ENCODE measurements around the gene PDS5B.

PDS5B gene

GRCh38 chr13:32660227-32660626 is 74.0 kb downstream of the PDS5B start:
- peaks cover 8% of the 10 kb centered on the region for H3K36me3 ChIP-seq (ENCODE audit: insufficient read depth, low read length)
- no peak overlapping the region for H3K27ac ChIP-seq (ENCODE audit: low read depth, low read length)
- H3K4me3 ChIP-seq (ENCODE audit: low read depth in 1 of 2, low read length in 2 of 2), result no peak overlapping the region
- H3K27me3 ChIP-seq (ENCODE audit: control insufficient read depth in 1 of 2, insufficient read depth in 2 of 2, low read length in 2 of 2), result no peaks in the 10 kb centered on the region
- no peaks in the 10 kb centered on the region for H3K4me1 ChIP-seq (ENCODE audit: insufficient read depth, low read length)
- H3K9me3 ChIP-seq (ENCODE audit: low read length), result no peaks in the 10 kb centered on the region
- no peak overlapping the region for H3K9ac ChIP-seq (ENCODE audit: low read length)

- Histone ChIP-seq H3K36me3 (ENCODE audit: insufficient read depth, low read length) (peaks cover 8% of the 10 kb centered on the region), H3K4me3 (ENCODE audit: low read depth in 1 of 2, low read length in 2 of 2) (no peak overlapping the region), H3K9me3 (ENCODE audit: low read length) (no peaks in the 10 kb centered on the region), H3K27ac (ENCODE audit: low read depth, low read length) (no peak overlapping the region), H3K27me3 (ENCODE audit: control insufficient read depth in 1 of 2, insufficient read depth in 2 of 2, low read length in 2 of 2) (no peaks in the 10 kb centered on the region), H3K9ac (ENCODE audit: low read length) (no peak overlapping the region), H3K4me1 (ENCODE audit: insufficient read depth, low read length) (no peaks in the 10 kb centered on the region)
Measured at GRCh38 chr13:32661685-32662084, 75.4 kb downstream of the PDS5B start.

- H3K9me3 ChIP-seq (ENCODE audit: low read length), result no peaks in the 10 kb centered on the region
- H3K27ac ChIP-seq (ENCODE audit: low read depth, low read length), result no peak overlapping the region
- no peaks in the 10 kb centered on the region for H3K4me1 ChIP-seq (ENCODE audit: insufficient read depth, low read length)
- no peak overlapping the region for H3K9ac ChIP-seq (ENCODE audit: low read length)
- H3K36me3 ChIP-seq (ENCODE audit: insufficient read depth, low read length), result peaks cover 14% of the 10 kb centered on the region
- H3K4me3 ChIP-seq (ENCODE audit: low read depth in 1 of 2, low read length in 2 of 2), result no peak overlapping the region
- no peaks in the 10 kb centered on the region for H3K27me3 ChIP-seq (ENCODE audit: control insufficient read depth in 1 of 2, insufficient read depth in 2 of 2, low read length in 2 of 2)
Measured at GRCh38 chr13:32663660-32664059, 77.4 kb downstream of the PDS5B start.

GRCh38 chr13:32666990-32667571 is 80.8 kb downstream of the PDS5B start:
- no peak overlapping the region for H3K27ac ChIP-seq (ENCODE audit: low read depth, low read length)
- H3K27me3 ChIP-seq (ENCODE audit: control insufficient read depth in 1 of 2, insufficient read depth in 2 of 2, low read length in 2 of 2), result no peaks in the 10 kb centered on the region
- H3K4me3 ChIP-seq (ENCODE audit: low read depth in 1 of 2, low read length in 2 of 2), result no peak overlapping the region
- no peaks in the 10 kb centered on the region for H3K4me1 ChIP-seq (ENCODE audit: insufficient read depth, low read length)
- H3K9me3 ChIP-seq (ENCODE audit: low read length), result no peaks in the 10 kb centered on the region
- H3K36me3 ChIP-seq (ENCODE audit: insufficient read depth, low read length), result peaks cover 7% of the 10 kb centered on the region
- H3K9ac ChIP-seq (ENCODE audit: low read length), result no peak overlapping the region

GRCh38 chr13:32669030-32669646 is 82.9 kb downstream of the PDS5B start:
- no peaks in the 10 kb centered on the region for H3K4me1 ChIP-seq (ENCODE audit: insufficient read depth, low read length)
- no peak overlapping the region for H3K4me3 ChIP-seq (ENCODE audit: low read depth in 1 of 2, low read length in 2 of 2)
- H3K9ac ChIP-seq (ENCODE audit: low read length), result no peak overlapping the region
- H3K9me3 ChIP-seq (ENCODE audit: low read length), result no peaks in the 10 kb centered on the region
- peaks cover 7% of the 10 kb centered on the region for H3K36me3 ChIP-seq (ENCODE audit: insufficient read depth, low read length)
- H3K27me3 ChIP-seq (ENCODE audit: control insufficient read depth in 1 of 2, insufficient read depth in 2 of 2, low read length in 2 of 2), result no peaks in the 10 kb centered on the region
- no peak overlapping the region for H3K27ac ChIP-seq (ENCODE audit: low read depth, low read length)

- no peaks in the 10 kb centered on the region for H3K27me3 ChIP-seq (ENCODE audit: control insufficient read depth in 1 of 2, insufficient read depth in 2 of 2, low read length in 2 of 2)
- H3K27ac ChIP-seq (ENCODE audit: low read depth, low read length), result no peak overlapping the region
- H3K4me3 ChIP-seq (ENCODE audit: low read depth in 1 of 2, low read length in 2 of 2), result no peak overlapping the region
- H3K9me3 ChIP-seq (ENCODE audit: low read length), result no peaks in the 10 kb centered on the region
- no peaks in the 10 kb centered on the region for H3K4me1 ChIP-seq (ENCODE audit: insufficient read depth, low read length)
- peaks cover 5% of the 10 kb centered on the region for H3K36me3 ChIP-seq (ENCODE audit: insufficient read depth, low read length)
- H3K9ac ChIP-seq (ENCODE audit: low read length), result no peak overlapping the region
Measured at GRCh38 chr13:32674503-32674902, 88.3 kb downstream of the PDS5B start.

GRCh38 chr13:32676242-32676641 is 90.0 kb downstream of the PDS5B start:
- Histone ChIP-seq H3K9me3 (ENCODE audit: low read length) (no peaks in the 10 kb centered on the region), H3K27me3 (ENCODE audit: control insufficient read depth in 1 of 2, insufficient read depth in 2 of 2, low read length in 2 of 2) (no peaks in the 10 kb centered on the region), H3K4me1 (ENCODE audit: insufficient read depth, low read length) (no peaks in the 10 kb centered on the region), H3K9ac (ENCODE audit: low read length) (no peak overlapping the region), H3K27ac (ENCODE audit: low read depth, low read length) (no peak overlapping the region), H3K36me3 (ENCODE audit: insufficient read depth, low read length) (peaks cover 19% of the 10 kb centered on the region), H3K4me3 (ENCODE audit: low read depth in 1 of 2, low read length in 2 of 2) (no peak overlapping the region)

GRCh38 chr13:32682130-32682529 is 95.9 kb downstream of the PDS5B start:
- Histone ChIP-seq H3K4me3 (ENCODE audit: low read depth in 1 of 2, low read length in 2 of 2) (no peak overlapping the region), H3K9me3 (ENCODE audit: low read length) (no peaks in the 10 kb centered on the region), H3K4me1 (ENCODE audit: insufficient read depth, low read length) (no peaks in the 10 kb centered on the region), H3K27ac (ENCODE audit: low read depth, low read length) (no peak overlapping the region), H3K36me3 (ENCODE audit: insufficient read depth, low read length) (peaks cover 14% of the 10 kb centered on the region), H3K27me3 (ENCODE audit: control insufficient read depth in 1 of 2, insufficient read depth in 2 of 2, low read length in 2 of 2) (no peaks in the 10 kb centered on the region), H3K9ac (ENCODE audit: low read length) (no peak overlapping the region)

GRCh38 chr13:32682740-32683139 is 96.5 kb downstream of the PDS5B start:
- Histone ChIP-seq H3K4me1 (ENCODE audit: insufficient read depth, low read length) (no peaks in the 10 kb centered on the region), H3K36me3 (ENCODE audit: insufficient read depth, low read length) (peaks cover 14% of the 10 kb centered on the region), H3K27ac (ENCODE audit: low read depth, low read length) (no peak overlapping the region), H3K9me3 (ENCODE audit: low read length) (no peaks in the 10 kb centered on the region), H3K9ac (ENCODE audit: low read length) (no peak overlapping the region), H3K27me3 (ENCODE audit: control insufficient read depth in 1 of 2, insufficient read depth in 2 of 2, low read length in 2 of 2) (no peaks in the 10 kb centered on the region), H3K4me3 (ENCODE audit: low read depth in 1 of 2, low read length in 2 of 2) (no peak overlapping the region)

- Histone ChIP-seq H3K9ac (ENCODE audit: low read length) (no peak overlapping the region), H3K9me3 (ENCODE audit: low read length) (no peaks in the 10 kb centered on the region), H3K4me1 (ENCODE audit: insufficient read depth, low read length) (no peaks in the 10 kb centered on the region), H3K27me3 (ENCODE audit: control insufficient read depth in 1 of 2, insufficient read depth in 2 of 2, low read length in 2 of 2) (no peaks in the 10 kb centered on the region), H3K36me3 (ENCODE audit: insufficient read depth, low read length) (no peaks in the 10 kb centered on the region), H3K4me3 (ENCODE audit: low read depth in 1 of 2, low read length in 2 of 2) (no peak overlapping the region), H3K27ac (ENCODE audit: low read depth, low read length) (no peak overlapping the region)
Measured at GRCh38 chr13:32687275-32687674, 101.0 kb downstream of the PDS5B start.

GRCh38 chr13:32695602-32696250 is 109.5 kb downstream of the PDS5B start:
- Histone ChIP-seq H3K36me3 (ENCODE audit: insufficient read depth, low read length) (no peaks in the 10 kb centered on the region), H3K4me1 (ENCODE audit: insufficient read depth, low read length) (peaks cover 4% of the 10 kb centered on the region), H3K27me3 (ENCODE audit: control insufficient read depth in 1 of 2, insufficient read depth in 2 of 2, low read length in 2 of 2) (no peaks in the 10 kb centered on the region), H3K4me3 (ENCODE audit: low read depth in 1 of 2, low read length in 2 of 2) (no peak overlapping the region), H3K9me3 (ENCODE audit: low read length) (no peaks in the 10 kb centered on the region), H3K9ac (ENCODE audit: low read length) (no peak overlapping the region), H3K27ac (ENCODE audit: low read depth, low read length) (no peak overlapping the region)

- H3K4me1 ChIP-seq (ENCODE audit: insufficient read depth, low read length), result no peaks in the 10 kb centered on the region
- peaks cover 29% of the 10 kb centered on the region for H3K36me3 ChIP-seq (ENCODE audit: insufficient read depth, low read length)
- no peak overlapping the region for H3K9ac ChIP-seq (ENCODE audit: low read length)
- H3K27ac ChIP-seq (ENCODE audit: low read depth, low read length), result no peak overlapping the region
- H3K9me3 ChIP-seq (ENCODE audit: low read length), result no peaks in the 10 kb centered on the region
- H3K27me3 ChIP-seq (ENCODE audit: control insufficient read depth in 1 of 2, insufficient read depth in 2 of 2, low read length in 2 of 2), result no peaks in the 10 kb centered on the region
- no peak overlapping the region for H3K4me3 ChIP-seq (ENCODE audit: low read depth in 1 of 2, low read length in 2 of 2)
Measured at GRCh38 chr13:32707471-32707870, 121.2 kb downstream of the PDS5B start.

All from muscle layer of colon (tissue), 2 donors.